ENCODE data around the gene PRRG1. TPM values are rescaled to one million over a fixed set of nuclear protein-coding genes. Genes with fewer than 3 reads are reported as not detected.
"Not testable (repeated sequence)": the region's sequence is repeated elsewhere in the genome, so short reads cannot be mapped to it uniquely, and the experiment has no call there.

The PRRG1 gene
- total RNA-seq (10 to 100 TPM in 1 of 7 donors, 1 to 10 TPM in 6; 6.4 to 11.1 (median 8.3) TPM), polyA plus RNA-seq (1 to 10 TPM; 3.3 to 8.3 TPM)
- long read RNA-seq, donor 1, result 0 reads
- long read RNA-seq, donor 2, partial matches to known transcripts, result 0 of 2 reads
- long read RNA-seq, donor 2, other reads (novel, unspliced or antisense), result 0 of 2 reads
- long read RNA-seq, donor 3, partial matches to known transcripts, result 2 of 3 reads
- long read RNA-seq, donor 3, other reads (novel, unspliced or antisense), result 0 of 3 reads

- no peaks in the 10 kb centered on the region for H3K36me3 ChIP-seq
- peak within 1 kb of the TSS; percentile 65 for H3K4me3 ChIP-seq
- H3K27ac ChIP-seq, result peak within 1 kb of the TSS; percentile 21 to 55
- H3K9me3 ChIP-seq, result no peaks in the 10 kb centered on the region
- 26 to 37% (median 33%) methylated on average over 57 to 61 of the region's 61 CpGs for WGBS, 3 donors
- peak; percentile 16 to 81 (median 75) for DNase-seq
- H3K27me3 ChIP-seq, result no peaks in the 10 kb centered on the region
- H3K4me1 ChIP-seq (ENCODE audit: insufficient read depth), result no peaks in the 10 kb centered on the region
- intact Hi-C loops (cut with DNase I), result no loop called here
- no peak for TF ChIP-seq EP300 (IDR thresholded peaks at IDR 0.05)
- TF ChIP-seq CTCF (IDR thresholded peaks at IDR 0.05), result no peak
- TF ChIP-seq POLR2A (IDR thresholded peaks at IDR 0.05), result peak; percentile 36
Measured at GRCh38 chrX:37349221-37350033, at the start of gene PRRG1. TSS of gene PRRG1 (plus strand) at chrX:37349364. CDS start at chrX:37406250, 56,886 bp downstream.

- no peaks in the 10 kb centered on the region for H3K27me3 ChIP-seq
- no peaks in the 10 kb centered on the region for H3K36me3 ChIP-seq
- no peak for DNase-seq
- TF ChIP-seq CTCF (IDR thresholded peaks at IDR 0.05) (no peak), EP300 (IDR thresholded peaks at IDR 0.05) (no peak), POLR2A (IDR thresholded peaks at IDR 0.05) (no peak)
- no peaks in the 10 kb centered on the region for H3K9me3 ChIP-seq
- intact Hi-C loops (cut with DNase I), result no loop called here
- 22 to 67% (median 38%) methylated on average over 1 of the region's 1 CpG for WGBS, 3 donors
- H3K4me1 ChIP-seq (ENCODE audit: insufficient read depth), result no peaks in the 10 kb centered on the region
- H3K4me3 ChIP-seq, result no peak overlapping the region
- no peak overlapping the region for H3K27ac ChIP-seq
Measured at GRCh38 chrX:37302569-37302968, 46.6 kb upstream of the PRRG1 start.

DNA sequence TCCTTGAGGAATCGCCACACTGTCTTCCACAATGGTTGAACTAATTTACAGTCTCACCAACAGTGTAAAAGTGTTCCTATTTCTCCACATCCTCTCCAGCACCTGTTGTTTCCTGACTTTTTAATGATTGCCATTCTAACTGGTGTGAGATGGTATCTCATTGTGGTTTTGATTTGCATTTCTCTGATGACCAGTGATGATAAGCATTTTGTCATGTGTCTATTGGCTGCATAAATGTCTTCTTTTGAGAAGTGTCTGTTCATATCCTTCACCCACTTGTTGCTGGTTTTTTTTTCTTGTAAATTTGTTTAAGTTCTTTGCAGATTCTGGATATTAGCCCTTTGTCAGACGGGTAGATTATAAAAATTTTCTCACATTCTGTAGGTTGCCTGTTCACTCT is 43.9 kb upstream of the PRRG1 start:
- intact Hi-C loops (cut with DNase I); H3K36me3 ChIP-seq: not testable (repeated sequence)
- whole genome bisulfite sequencing, 3 donors, result 60 to 78% (median 75%) methylated on average over 2 of the region's 2 CpGs

DNA sequence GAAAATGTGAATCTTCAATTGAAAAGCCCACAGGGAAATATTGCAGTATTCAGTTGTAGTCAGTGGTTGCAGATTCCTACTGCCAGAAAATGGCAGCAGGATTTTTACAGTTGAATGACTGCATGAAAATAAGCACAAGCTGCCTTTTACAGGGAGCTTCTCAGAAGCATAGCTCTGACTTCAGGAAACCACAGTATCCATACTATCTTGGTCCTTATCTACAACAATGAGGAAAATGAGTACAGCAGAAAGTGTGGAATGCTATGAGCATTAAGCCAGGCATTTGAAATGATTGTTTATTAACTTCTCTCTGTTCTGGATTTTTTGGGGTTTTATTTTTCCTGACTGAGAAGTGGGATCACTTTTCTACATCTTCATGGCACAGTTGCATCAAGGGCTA is 34.6 kb upstream of the PRRG1 start:
- Histone ChIP-seq H3K4me1 (ENCODE audit: insufficient read depth) (no peaks in the 10 kb centered on the region), H3K27me3 (no peaks in the 10 kb centered on the region), H3K27ac (no peak overlapping the region), H3K4me3 (no peak overlapping the region), H3K9me3 (no peaks in the 10 kb centered on the region), H3K36me3 (no peaks in the 10 kb centered on the region)
- no peak for DNase-seq
- no peak for TF ChIP-seq EP300 (IDR thresholded peaks at IDR 0.05)
- TF ChIP-seq POLR2A (IDR thresholded peaks at IDR 0.05), result no peak
- no peak for TF ChIP-seq CTCF (IDR thresholded peaks at IDR 0.05)
- intact Hi-C loops (cut with DNase I), result no loop called here

More for the DNA sequence above, 43.9 kb upstream of the PRRG1 start:
- H3K9me3 ChIP-seq; H3K27me3 ChIP-seq; H3K27ac ChIP-seq; H3K4me3 ChIP-seq; DNase-seq; H3K4me1 ChIP-seq (ENCODE audit: insufficient read depth): not testable (repeated sequence)

Data from ovary (tissue), 10 donors.